Measurements from ENCODE around the gene MRPL42. TPM values are rescaled to one million over a fixed set of nuclear protein-coding genes. Genes with fewer than 3 reads are reported as not detected.

The MRPL42 gene
- total RNA-seq, 1 donor from 2014 or later: 44.6 TPM

DNA sequence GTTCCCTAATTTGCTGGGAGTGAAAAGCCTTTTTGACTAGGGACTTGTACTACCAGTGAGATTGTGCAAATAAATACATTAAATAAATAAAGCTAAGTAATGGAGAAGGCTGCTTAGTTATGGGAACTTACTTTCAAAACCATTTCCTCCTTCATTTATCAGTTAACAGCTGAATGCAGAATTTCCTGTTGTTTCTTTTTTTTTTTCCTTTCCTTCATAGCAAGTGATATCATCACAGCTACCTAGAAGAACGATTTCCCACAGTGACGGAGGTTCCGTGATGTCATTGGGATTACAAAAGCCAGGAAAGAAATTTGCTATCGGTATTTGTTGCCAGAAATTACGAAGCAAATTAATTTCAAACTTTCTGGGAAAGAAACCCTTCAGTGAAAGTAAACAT lies 63.0 kb downstream of the MRPL42 start:
- ATAC-seq (ENCODE audit: low read depth) (no peak), DNase-seq (no peak)
- Mint-ChIP-seq H3K4me1 (peaks cover 3% of the 10 kb centered on the region), H3K9me3 (peaks cover 2% of the 10 kb centered on the region), H3K27me3 (peaks cover 6% of the 10 kb centered on the region), H3K4me3 (no peak overlapping the region), H3K27ac (no peak overlapping the region), H3K36me3 (ENCODE audit: low read depth) (no peaks in the 10 kb centered on the region)
- ChIA-PET POLR2A (no interaction called here), CTCF (no interaction called here)
- intact Hi-C loops (cut with micrococcal nuclease): no loop called here
- TF ChIP-seq, protein P1, sequence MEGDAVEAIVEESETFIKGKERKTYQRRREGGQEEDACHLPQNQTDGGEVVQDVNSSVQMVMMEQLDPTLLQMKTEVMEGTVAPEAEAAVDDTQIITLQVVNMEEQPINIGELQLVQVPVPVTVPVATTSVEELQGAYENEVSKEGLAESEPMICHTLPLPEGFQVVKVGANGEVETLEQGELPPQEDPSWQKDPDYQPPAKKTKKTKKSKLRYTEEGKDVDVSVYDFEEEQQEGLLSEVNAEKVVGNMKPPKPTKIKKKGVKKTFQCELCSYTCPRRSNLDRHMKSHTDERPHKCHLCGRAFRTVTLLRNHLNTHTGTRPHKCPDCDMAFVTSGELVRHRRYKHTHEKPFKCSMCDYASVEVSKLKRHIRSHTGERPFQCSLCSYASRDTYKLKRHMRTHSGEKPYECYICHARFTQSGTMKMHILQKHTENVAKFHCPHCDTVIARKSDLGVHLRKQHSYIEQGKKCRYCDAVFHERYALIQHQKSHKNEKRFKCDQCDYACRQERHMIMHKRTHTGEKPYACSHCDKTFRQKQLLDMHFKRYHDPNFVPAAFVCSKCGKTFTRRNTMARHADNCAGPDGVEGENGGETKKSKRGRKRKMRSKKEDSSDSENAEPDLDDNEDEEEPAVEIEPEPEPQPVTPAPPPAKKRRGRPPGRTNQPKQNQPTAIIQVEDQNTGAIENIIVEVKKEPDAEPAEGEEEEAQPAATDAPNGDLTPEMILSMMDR (IDR thresholded peaks at IDR 0.05): no peak

DNA sequence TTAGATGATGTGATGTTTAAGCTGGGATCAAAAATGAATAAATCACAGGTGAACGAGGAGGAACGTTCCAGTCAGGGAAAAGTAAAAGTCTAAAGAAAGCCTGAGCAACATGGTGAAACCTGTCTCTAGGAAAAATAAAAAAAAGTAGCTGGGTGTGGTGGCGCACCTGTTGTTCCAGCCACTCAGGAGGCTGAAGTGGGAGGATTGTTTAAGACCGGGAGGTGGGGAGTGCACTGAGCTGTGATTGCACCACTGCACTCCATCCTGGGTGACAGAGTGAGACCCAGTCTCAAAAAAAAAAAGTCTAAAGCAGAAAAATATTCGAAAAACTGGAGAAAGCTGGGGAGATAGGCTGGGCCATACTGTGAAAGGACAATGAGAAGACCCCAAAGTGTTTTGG lies 66.0 kb downstream of the MRPL42 start:
- Mint-ChIP-seq H3K9me3 (peaks cover 2% of the 10 kb centered on the region), H3K4me3 (no peak overlapping the region), H3K27ac (no peak overlapping the region), H3K27me3 (peaks cover 2% of the 10 kb centered on the region), H3K36me3 (ENCODE audit: low read depth) (no peaks in the 10 kb centered on the region), H3K4me1 (peaks cover 21% of the 10 kb centered on the region)
- intact Hi-C loops (cut with micrococcal nuclease): no loop called here
- CTCF ChIA-PET: interaction anchor here (1.8 kb wide), 1 partner anchor 569 kb away, joined by 5 read pairs; no protein-coding TSS in a partner anchor
- no peak for ATAC-seq (ENCODE audit: low read depth)
- DNase-seq: no peak
- TF ChIP-seq, protein P1 (IDR thresholded peaks at IDR 0.05): no peak
- POLR2A ChIA-PET: no interaction called here

DNA sequence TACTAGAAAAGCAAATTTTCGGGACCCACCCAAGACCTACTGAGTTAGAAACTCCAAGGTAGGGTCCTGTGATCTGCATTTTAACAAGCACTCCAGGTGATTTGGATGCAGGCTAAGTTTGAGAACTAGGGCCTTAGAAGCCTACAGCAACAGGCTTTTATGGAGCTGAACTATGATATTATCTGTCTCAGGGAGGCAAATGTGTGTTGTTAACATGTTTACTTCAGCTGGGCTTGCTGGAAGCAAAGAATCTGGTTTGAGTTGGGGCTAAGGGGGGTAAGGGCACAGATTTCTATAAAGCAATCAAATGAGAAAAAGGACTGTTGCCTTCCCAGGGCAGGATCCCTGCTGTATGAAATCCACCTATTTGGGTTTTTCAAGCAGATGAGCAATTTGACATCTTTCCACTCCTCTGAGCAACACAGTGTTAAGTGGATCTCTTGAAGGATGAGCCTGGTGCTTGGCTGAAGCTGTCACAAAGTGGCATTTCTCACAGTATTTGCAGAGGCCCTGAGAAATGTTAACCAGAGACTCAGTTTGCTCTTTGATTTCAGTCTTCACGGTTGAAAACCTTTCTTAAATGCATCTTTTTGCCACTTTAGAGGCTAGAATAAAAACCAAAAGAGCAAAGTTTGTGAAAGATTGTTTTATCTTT lies 68.9 kb downstream of the MRPL42 start:
- peaks cover 2% of the 10 kb centered on the region for H3K9me3 Mint-ChIP-seq
- TF ChIP-seq, protein P1 (IDR thresholded peaks at IDR 0.05): no peak
- no peaks in the 10 kb centered on the region for H3K27me3 Mint-ChIP-seq
- no peaks in the 10 kb centered on the region for H3K36me3 Mint-ChIP-seq (ENCODE audit: low read depth)
- ATAC-seq (ENCODE audit: low read depth): no peak
- H3K27ac Mint-ChIP-seq: no peak overlapping the region
- intact Hi-C loops (cut with micrococcal nuclease): no loop called here
- no peak overlapping the region for H3K4me3 Mint-ChIP-seq
- DNase-seq: no peak
- ChIA-PET POLR2A (no interaction called here), CTCF (interaction anchor here (0.7 to 1.1 kb wide), 2 partner anchors 9 to 566 kb away, joined by 3 read pairs; no protein-coding TSS in a partner anchor)
- peaks cover 19% of the 10 kb centered on the region for H3K4me1 Mint-ChIP-seq

DNA sequence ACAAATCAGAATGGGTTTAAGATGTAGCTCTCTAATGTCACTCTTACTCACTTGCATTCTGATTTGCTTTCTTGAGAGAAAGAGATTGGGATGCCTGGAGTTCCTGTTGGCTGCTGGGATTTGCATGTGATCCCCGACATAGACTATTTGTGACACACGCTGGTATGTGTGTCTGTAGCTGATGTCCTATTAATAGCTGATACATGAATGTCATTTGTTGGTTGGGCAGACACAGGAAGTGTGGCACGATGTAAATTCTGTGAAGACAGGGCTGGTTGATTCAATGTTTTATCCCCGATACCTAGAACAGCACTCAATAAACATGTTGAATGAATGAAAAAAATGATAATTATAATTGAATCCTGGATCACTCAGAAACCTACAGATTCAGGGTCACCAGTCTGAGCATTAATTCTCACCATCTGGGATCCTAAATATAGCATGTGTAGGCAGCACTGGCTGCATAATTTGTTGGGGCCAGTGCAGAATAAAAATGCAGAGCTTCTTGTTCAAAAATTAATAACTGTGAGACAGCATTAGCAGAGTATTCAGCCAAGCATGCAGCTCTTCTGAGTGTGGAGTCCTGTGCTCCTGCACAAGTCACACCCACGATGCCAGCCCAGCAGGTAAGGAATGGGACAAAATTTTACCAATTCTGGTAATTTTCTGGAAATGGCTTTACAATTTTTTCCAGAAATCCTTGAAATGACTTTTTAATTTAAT lies 69.6 kb downstream of the MRPL42 start:
- DNase-seq: no peak
- Mint-ChIP-seq H3K27ac (no peak overlapping the region), H3K4me1 (peaks cover 19% of the 10 kb centered on the region), H3K36me3 (ENCODE audit: low read depth) (no peaks in the 10 kb centered on the region), H3K9me3 (peaks cover 2% of the 10 kb centered on the region), H3K4me3 (peak overlapping the region; percentile 16), H3K27me3 (no peaks in the 10 kb centered on the region)
- ChIA-PET POLR2A (no interaction called here), CTCF (interaction anchor here (0.7 to 1.1 kb wide), 2 partner anchors 9 to 565 kb away, joined by 3 read pairs; no protein-coding TSS in a partner anchor)
- TF ChIP-seq, protein P1 (IDR thresholded peaks at IDR 0.05): no peak
- peak; percentile 69 for ATAC-seq (ENCODE audit: low read depth)
- intact Hi-C loops (cut with micrococcal nuclease): no loop called here

DNA sequence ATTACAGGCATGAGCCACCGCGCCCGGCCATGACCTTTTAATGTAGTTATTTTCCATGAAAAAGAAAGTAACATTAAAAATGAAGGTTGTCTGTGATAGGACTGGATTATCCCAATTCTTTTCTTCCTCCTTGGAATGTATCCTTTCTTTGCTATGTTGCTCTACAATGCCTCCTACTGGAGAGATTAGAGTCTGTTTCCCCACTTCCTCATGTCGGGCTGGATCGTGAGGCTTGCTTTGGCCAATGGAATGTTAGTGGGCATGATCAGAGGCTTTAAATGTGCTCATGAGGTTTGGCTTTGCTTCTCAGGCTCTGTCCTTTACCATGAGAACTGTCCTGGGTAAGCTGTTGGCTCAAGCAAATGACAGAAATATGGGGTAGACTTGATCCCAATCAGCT lies 70.5 kb downstream of the MRPL42 start:
- ATAC-seq (ENCODE audit: low read depth) (no peak), DNase-seq (no peak)
- Mint-ChIP-seq H3K4me3 (no peak overlapping the region), H3K9me3 (no peaks in the 10 kb centered on the region), H3K4me1 (peaks cover 18% of the 10 kb centered on the region), H3K27me3 (no peaks in the 10 kb centered on the region), H3K36me3 (ENCODE audit: low read depth) (no peaks in the 10 kb centered on the region), H3K27ac (no peak overlapping the region)
- ChIA-PET CTCF (interaction anchor here (0.8 kb wide), 1 partner anchor 564 kb away, joined by 3 read pairs; no protein-coding TSS in a partner anchor), POLR2A (no interaction called here)
- intact Hi-C loops (cut with micrococcal nuclease): no loop called here
- TF ChIP-seq, protein P1 (IDR thresholded peaks at IDR 0.05): no peak
